ENCODE results near the gene CLK4. TPM values are rescaled to one million over a fixed set of nuclear protein-coding genes. Genes with fewer than 3 reads are reported as not detected.

CLK4 gene
- total and polyA plus RNA-seq, 2 of the 8 experiments (the other 6 are each of a cell fraction or from before 2014, with no cell fraction given) = 8.1 to 12.6 TPM

DNA sequence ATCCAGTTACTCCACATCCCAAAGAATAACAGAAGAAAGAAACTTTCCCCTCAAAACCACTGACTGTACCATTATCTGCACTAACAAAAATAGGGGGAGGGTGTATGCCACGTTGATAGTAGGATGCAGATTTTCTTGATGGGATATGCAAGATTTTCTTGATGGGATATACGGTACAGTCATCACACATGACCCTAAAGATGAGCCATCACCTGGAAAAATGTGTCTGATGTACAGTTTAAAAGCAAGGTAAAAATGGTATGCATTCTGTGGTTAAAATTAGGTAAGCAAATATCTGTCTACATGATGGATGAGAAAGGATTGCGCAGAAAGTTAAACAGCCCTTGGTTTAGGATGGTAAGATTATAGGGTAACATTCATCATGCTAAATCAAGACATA is 45.2 kb downstream of the CLK4 start (continued):
- TF ChIP-seq, protein P1, sequence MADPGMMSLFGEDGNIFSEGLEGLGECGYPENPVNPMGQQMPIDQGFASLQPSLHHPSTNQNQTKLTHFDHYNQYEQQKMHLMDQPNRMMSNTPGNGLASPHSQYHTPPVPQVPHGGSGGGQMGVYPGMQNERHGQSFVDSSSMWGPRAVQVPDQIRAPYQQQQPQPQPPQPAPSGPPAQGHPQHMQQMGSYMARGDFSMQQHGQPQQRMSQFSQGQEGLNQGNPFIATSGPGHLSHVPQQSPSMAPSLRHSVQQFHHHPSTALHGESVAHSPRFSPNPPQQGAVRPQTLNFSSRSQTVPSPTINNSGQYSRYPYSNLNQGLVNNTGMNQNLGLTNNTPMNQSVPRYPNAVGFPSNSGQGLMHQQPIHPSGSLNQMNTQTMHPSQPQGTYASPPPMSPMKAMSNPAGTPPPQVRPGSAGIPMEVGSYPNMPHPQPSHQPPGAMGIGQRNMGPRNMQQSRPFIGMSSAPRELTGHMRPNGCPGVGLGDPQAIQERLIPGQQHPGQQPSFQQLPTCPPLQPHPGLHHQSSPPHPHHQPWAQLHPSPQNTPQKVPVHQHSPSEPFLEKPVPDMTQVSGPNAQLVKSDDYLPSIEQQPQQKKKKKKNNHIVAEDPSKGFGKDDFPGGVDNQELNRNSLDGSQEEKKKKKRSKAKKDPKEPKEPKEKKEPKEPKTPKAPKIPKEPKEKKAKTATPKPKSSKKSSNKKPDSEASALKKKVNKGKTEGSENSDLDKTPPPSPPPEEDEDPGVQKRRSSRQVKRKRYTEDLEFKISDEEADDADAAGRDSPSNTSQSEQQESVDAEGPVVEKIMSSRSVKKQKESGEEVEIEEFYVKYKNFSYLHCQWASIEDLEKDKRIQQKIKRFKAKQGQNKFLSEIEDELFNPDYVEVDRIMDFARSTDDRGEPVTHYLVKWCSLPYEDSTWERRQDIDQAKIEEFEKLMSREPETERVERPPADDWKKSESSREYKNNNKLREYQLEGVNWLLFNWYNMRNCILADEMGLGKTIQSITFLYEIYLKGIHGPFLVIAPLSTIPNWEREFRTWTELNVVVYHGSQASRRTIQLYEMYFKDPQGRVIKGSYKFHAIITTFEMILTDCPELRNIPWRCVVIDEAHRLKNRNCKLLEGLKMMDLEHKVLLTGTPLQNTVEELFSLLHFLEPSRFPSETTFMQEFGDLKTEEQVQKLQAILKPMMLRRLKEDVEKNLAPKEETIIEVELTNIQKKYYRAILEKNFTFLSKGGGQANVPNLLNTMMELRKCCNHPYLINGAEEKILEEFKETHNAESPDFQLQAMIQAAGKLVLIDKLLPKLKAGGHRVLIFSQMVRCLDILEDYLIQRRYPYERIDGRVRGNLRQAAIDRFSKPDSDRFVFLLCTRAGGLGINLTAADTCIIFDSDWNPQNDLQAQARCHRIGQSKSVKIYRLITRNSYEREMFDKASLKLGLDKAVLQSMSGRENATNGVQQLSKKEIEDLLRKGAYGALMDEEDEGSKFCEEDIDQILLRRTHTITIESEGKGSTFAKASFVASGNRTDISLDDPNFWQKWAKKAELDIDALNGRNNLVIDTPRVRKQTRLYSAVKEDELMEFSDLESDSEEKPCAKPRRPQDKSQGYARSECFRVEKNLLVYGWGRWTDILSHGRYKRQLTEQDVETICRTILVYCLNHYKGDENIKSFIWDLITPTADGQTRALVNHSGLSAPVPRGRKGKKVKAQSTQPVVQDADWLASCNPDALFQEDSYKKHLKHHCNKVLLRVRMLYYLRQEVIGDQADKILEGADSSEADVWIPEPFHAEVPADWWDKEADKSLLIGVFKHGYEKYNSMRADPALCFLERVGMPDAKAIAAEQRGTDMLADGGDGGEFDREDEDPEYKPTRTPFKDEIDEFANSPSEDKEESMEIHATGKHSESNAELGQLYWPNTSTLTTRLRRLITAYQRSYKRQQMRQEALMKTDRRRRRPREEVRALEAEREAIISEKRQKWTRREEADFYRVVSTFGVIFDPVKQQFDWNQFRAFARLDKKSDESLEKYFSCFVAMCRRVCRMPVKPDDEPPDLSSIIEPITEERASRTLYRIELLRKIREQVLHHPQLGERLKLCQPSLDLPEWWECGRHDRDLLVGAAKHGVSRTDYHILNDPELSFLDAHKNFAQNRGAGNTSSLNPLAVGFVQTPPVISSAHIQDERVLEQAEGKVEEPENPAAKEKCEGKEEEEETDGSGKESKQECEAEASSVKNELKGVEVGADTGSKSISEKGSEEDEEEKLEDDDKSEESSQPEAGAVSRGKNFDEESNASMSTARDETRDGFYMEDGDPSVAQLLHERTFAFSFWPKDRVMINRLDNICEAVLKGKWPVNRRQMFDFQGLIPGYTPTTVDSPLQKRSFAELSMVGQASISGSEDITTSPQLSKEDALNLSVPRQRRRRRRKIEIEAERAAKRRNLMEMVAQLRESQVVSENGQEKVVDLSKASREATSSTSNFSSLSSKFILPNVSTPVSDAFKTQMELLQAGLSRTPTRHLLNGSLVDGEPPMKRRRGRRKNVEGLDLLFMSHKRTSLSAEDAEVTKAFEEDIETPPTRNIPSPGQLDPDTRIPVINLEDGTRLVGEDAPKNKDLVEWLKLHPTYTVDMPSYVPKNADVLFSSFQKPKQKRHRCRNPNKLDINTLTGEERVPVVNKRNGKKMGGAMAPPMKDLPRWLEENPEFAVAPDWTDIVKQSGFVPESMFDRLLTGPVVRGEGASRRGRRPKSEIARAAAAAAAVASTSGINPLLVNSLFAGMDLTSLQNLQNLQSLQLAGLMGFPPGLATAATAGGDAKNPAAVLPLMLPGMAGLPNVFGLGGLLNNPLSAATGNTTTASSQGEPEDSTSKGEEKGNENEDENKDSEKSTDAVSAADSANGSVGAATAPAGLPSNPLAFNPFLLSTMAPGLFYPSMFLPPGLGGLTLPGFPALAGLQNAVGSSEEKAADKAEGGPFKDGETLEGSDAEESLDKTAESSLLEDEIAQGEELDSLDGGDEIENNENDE (IDR thresholded peaks at IDR 0.05; ENCODE audit: insufficient replicate concordance, low read length) = no peak
- TF ChIP-seq KDM4A (IDR thresholded peaks at IDR 0.05; ENCODE audit: low read depth, low read length, severe bottlenecking) (no peak), TBP (IDR thresholded peaks at IDR 0.05; ENCODE audit: low read depth, low read length) (no peak), GTF2F1 (IDR thresholded peaks at IDR 0.05; ENCODE audit: borderline replicate concordance, low read depth, low read length) (no peak), POU5F1 (IDR thresholded peaks at IDR 0.05; ENCODE audit: low read depth, low read length) (no peak), ASH2L (IDR thresholded peaks at IDR 0.05; ENCODE audit: low read length) (no peak), BACH1 (IDR thresholded peaks at IDR 0.05; ENCODE audit: low read length) (no peak), NANOG (IDR thresholded peaks at IDR 0.05; ENCODE audit: insufficient read depth, low read depth, low read length, poor library complexity, severe bottlenecking) (no peak), YY1 (IDR thresholded peaks at IDR 0.05; ENCODE audit: low read depth, low read length) (no peak)
- TF ChIP-seq, protein P2, sequence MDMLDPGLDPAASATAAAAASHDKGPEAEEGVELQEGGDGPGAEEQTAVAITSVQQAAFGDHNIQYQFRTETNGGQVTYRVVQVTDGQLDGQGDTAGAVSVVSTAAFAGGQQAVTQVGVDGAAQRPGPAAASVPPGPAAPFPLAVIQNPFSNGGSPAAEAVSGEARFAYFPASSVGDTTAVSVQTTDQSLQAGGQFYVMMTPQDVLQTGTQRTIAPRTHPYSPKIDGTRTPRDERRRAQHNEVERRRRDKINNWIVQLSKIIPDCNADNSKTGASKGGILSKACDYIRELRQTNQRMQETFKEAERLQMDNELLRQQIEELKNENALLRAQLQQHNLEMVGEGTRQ (IDR thresholded peaks at IDR 0.05; ENCODE audit: low read length) = no peak
- TF ChIP-seq, protein P3, sequence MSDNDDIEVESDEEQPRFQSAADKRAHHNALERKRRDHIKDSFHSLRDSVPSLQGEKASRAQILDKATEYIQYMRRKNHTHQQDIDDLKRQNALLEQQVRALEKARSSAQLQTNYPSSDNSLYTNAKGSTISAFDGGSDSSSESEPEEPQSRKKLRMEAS (IDR thresholded peaks at IDR 0.05) = no peak

All from H1 (cell line).